Measurements from ENCODE around the gene MSRB3.

The MSRB3 gene

DNA sequence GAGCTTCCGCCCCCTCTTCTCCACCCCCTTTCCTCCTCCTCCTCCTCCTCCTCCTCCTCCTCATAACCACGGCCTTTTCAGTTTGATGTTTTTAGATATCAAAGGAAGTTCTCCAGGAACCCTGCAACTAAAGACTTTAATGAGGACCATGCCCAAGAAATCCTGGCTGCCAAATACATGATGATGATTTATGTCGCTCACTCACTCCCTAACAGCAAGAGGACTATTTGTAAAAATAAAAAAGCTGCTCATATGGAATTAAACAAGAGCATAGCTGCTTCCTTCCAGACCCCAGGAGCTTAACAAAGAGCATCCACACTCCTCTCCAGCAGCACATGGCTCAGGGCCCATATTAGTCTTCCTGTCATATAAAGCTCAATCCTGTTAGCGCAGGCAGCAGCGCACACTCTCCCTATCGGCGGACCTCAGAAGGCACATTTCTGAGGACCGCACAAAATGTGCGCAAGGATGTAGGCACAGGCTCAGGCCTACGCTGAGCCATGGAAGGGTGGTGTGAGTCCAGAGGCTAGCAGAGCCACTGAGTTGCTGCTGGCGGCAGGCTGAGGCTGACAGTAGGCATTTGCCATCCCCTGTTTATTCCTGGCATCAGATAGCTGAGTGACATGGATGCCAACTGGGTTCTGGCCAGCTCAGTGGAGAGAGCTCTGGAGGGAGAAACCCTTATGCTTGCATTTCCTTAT lies 232.8 kb downstream of the MSRB3 start:
- TF ChIP-seq, protein P1, sequence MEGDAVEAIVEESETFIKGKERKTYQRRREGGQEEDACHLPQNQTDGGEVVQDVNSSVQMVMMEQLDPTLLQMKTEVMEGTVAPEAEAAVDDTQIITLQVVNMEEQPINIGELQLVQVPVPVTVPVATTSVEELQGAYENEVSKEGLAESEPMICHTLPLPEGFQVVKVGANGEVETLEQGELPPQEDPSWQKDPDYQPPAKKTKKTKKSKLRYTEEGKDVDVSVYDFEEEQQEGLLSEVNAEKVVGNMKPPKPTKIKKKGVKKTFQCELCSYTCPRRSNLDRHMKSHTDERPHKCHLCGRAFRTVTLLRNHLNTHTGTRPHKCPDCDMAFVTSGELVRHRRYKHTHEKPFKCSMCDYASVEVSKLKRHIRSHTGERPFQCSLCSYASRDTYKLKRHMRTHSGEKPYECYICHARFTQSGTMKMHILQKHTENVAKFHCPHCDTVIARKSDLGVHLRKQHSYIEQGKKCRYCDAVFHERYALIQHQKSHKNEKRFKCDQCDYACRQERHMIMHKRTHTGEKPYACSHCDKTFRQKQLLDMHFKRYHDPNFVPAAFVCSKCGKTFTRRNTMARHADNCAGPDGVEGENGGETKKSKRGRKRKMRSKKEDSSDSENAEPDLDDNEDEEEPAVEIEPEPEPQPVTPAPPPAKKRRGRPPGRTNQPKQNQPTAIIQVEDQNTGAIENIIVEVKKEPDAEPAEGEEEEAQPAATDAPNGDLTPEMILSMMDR (IDR thresholded peaks at IDR 0.05; ENCODE audit: low read depth, low read length): no peak
- no peak overlapping the region for H3K4me3 ChIP-seq (ENCODE audit: low read depth, low read length)

GRCh38 chr12:65511912-65512311 lies 233.4 kb downstream of the MSRB3 start:
- TF ChIP-seq, protein P1 (IDR thresholded peaks at IDR 0.05; ENCODE audit: low read depth, low read length): no peak
- no peak overlapping the region for H3K4me3 ChIP-seq (ENCODE audit: low read depth, low read length)

All from WI38 (cell line).